SK-N-MC (cell line): ENCODE data around the gene TOM1L2.

ENCODE experiments used
- DNase-seq: peaks from one replicate; pipeline ENCODE4 v3.0.0-alpha.2; 2011; ENCODE audit warnings: low read depth, low spot score
- H3K27ac ChIP-seq: fragments of 200-600 bp; sonication (generic); 2 replicates; pipeline ENCODE4 v1.5.1; 2016; ENCODE audit warnings: mixed run types
- H3K36me3 ChIP-seq: fragments of 200-600 bp; sonication (generic); 2 replicates; pipeline ENCODE4 v1.6.1; 2017; ENCODE audit warnings: antibody characterized with exemption, low read length, mixed read lengths; ENCODE audit not compliant: insufficient read depth
- H3K4me3 ChIP-seq: fragments of 200-600 bp; sonication (generic); 2 replicates; pipeline ENCODE4 v1.5.1; 2016
- H3K9ac ChIP-seq: fragments of 200-600 bp; sonication (generic); 2 replicates; pipeline ENCODE4 v1.8.0; 2017; ENCODE audit warnings: mixed run types, mixed read lengths; ENCODE audit not compliant: insufficient read length
- H3K9me3 ChIP-seq: fragments of 200-600 bp; sonication (generic); 2 replicates; pipeline ENCODE4 v1.6.1; 2017; ENCODE audit warnings: low read depth, mild to moderate bottlenecking, antibody characterized with exemption, low read length, moderate library complexity, mixed read lengths
- EZH2 ChIP-seq: fragments of 200-600 bp; sonication (generic); IDR thresholded peaks from one replicate; pipeline ENCODE4 v1.6.1; 2017; ENCODE audit warnings: antibody characterized with exemption
- FOXP2 ChIP-seq: optimal IDR thresholded peaks from 2 replicates; pipeline ENCODE3; 2011; ENCODE audit warnings: mild to moderate bottlenecking, moderate library complexity; ENCODE audit not compliant: insufficient read depth; ENCODE audit errors: extremely low read length, control extremely low read depth
- POLR2AphosphoS5 ChIP-seq: IDR thresholded peaks from 2 replicates; pipeline ENCODE4 v1.6.1; 2012; ENCODE audit warnings: mild to moderate bottlenecking, low read depth, low read length, borderline replicate concordance

The TOM1L2 gene

DNA sequence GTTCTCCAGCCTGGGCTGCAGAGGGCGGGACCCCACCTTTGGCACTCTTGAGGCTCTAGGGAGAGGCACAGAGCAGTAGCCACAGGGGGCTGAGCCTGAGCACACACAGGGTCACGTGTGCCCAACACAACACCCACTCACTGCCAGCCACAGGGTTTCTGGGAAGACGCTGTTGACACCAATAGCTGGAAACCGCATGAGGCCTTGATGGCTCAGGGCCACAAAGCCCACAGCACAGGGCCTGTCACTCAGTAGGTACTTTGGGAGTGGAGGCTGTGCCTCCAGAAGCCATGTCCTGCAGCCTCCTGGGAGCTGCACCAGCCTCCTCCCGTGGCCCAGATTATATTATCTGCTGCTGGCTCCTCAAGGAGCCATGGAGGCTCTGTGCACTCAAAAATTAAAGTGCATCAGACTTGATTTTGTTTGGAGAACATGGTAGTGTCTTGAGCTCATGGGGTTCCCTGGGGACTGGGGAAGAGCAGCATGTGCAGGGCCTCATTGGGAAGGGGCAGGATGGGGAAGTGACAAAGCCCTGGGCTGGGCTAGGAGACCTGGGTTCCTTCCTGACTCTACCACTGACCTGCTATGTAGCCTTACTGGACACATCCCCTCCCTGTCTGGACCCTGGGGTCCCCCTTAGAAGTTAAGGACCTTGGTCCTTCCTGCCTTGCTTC, 122.9 kb downstream of the TOM1L2 start:
- Histone ChIP-seq H3K9me3 (no peaks in the 10 kb centered on the region), H3K4me3 (no peak overlapping the region), H3K36me3 (no peaks in the 10 kb centered on the region), H3K9ac (peak overlapping the region; percentile 32), H3K27ac (peak overlapping the region; percentile 91)
- TF ChIP-seq FOXP2 (peak; percentile 37), POLR2AphosphoS5 (no peak), EZH2 (no peak)
- no peak for DNase-seq

DNA sequence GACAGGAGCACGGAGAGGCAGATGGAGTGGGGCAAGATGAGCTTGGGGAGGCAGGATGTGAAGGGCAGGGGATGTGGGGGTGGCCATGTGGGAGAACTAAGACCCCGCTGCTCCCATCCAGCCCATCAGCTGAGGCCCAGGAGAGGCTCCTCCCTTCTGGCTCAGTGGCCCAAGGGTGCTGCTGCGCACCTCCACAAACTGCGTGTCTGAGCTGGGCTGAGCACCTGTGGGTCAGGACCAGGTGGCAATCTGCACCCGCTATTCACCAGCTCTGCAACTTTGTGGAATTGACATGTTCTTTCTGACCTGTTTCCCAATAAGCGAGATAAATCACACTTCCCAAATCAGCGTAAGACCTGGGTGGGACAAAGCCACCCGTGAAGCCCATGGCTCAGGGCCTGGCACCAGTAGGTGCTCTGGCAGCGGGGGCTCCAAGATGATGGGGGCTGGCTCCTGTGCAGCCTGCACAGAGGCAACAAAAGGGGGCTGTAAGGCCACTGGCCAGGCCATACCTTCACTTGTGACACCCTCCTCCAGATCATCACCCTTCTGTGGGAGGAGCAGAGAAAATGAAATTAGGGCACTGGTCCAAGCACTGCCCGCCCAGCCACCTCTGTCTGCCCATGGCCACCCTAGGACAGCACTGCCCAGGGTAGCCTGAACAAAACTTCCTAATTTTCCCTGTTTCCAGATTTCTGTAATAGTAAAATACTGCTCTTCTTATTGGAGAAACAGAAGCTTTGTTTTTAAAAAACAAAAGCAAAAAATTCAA, 123.7 kb downstream of the TOM1L2 start:
- H3K36me3 ChIP-seq = no peaks in the 10 kb centered on the region
- H3K9ac ChIP-seq = no peak overlapping the region
- no peak for TF ChIP-seq POLR2AphosphoS5
- TF ChIP-seq FOXP2 = no peak
- no peak for TF ChIP-seq EZH2
- DNase-seq = no peak
- H3K9me3 ChIP-seq = no peaks in the 10 kb centered on the region
- peak overlapping the region; percentile 91 for H3K27ac ChIP-seq
- no peak overlapping the region for H3K4me3 ChIP-seq

DNA sequence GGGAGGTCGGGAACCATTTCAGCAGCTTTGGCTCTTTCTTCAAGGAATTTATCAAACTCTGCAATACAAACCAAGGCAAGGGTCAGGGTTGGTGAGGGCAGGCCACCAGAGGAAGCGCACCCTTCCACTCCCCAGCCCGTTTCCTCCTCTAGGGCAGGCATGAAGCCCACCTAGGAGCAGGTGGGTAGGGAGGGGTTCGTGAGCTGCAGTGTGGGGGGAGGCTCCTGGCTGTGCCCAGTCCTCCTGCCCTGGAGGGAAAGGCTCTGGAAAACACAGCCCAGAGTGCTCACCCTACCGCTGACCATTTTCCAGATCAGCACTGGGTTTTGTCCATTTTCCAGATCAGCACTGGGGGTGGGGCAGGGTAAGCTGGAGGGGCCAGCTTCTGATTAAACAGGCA, 124.5 kb downstream of the TOM1L2 start:
- H3K27ac ChIP-seq = no peak overlapping the region
- no peaks in the 10 kb centered on the region for H3K36me3 ChIP-seq
- no peak for DNase-seq
- no peak overlapping the region for H3K9ac ChIP-seq
- TF ChIP-seq FOXP2 (no peak), EZH2 (no peak), POLR2AphosphoS5 (no peak)
- H3K4me3 ChIP-seq = no peak overlapping the region
- H3K9me3 ChIP-seq = no peaks in the 10 kb centered on the region

GRCh38 chr17:17847118-17847689, 125.0 kb downstream of the TOM1L2 start:
- Histone ChIP-seq H3K4me3 (no peak overlapping the region), H3K9ac (no peak overlapping the region), H3K9me3 (no peaks in the 10 kb centered on the region), H3K36me3 (no peaks in the 10 kb centered on the region), H3K27ac (no peak overlapping the region)
- TF ChIP-seq FOXP2 (no peak), POLR2AphosphoS5 (no peak), EZH2 (no peak)
- DNase-seq = no peak

GRCh38 chr17:17846645-17847044, 125.6 kb downstream of the TOM1L2 start:
- no peak overlapping the region for H3K9ac ChIP-seq
- no peaks in the 10 kb centered on the region for H3K9me3 ChIP-seq
- no peak overlapping the region for H3K4me3 ChIP-seq
- H3K27ac ChIP-seq = no peak overlapping the region
- no peak for DNase-seq
- TF ChIP-seq FOXP2 (no peak), EZH2 (no peak), POLR2AphosphoS5 (no peak)
- H3K36me3 ChIP-seq = no peaks in the 10 kb centered on the region

DNA sequence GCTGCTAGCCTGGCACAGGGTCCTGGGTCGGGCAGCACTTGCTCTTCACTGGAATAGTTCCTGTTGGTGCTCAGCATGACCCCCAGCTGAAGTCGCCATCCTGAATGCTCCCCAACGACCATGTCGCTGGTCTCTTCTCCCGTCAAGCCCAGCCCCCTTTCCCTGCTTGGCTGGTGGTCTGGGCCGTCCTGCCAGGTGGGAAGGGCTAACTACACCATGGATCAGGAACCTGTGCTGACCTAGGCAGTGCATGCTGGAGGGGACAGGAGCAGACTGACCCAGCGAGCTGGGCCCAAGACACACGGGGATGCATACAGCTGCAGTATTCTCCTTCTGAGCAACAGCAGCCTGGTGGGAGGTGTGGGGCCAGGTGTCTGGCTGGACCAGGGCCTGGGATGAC, 126.2 kb downstream of the TOM1L2 start:
- no peak overlapping the region for H3K27ac ChIP-seq
- H3K4me3 ChIP-seq = no peak overlapping the region
- no peak for DNase-seq
- H3K36me3 ChIP-seq = no peaks in the 10 kb centered on the region
- no peak overlapping the region for H3K9ac ChIP-seq
- H3K9me3 ChIP-seq = no peaks in the 10 kb centered on the region
- TF ChIP-seq FOXP2 = no peak

DNA sequence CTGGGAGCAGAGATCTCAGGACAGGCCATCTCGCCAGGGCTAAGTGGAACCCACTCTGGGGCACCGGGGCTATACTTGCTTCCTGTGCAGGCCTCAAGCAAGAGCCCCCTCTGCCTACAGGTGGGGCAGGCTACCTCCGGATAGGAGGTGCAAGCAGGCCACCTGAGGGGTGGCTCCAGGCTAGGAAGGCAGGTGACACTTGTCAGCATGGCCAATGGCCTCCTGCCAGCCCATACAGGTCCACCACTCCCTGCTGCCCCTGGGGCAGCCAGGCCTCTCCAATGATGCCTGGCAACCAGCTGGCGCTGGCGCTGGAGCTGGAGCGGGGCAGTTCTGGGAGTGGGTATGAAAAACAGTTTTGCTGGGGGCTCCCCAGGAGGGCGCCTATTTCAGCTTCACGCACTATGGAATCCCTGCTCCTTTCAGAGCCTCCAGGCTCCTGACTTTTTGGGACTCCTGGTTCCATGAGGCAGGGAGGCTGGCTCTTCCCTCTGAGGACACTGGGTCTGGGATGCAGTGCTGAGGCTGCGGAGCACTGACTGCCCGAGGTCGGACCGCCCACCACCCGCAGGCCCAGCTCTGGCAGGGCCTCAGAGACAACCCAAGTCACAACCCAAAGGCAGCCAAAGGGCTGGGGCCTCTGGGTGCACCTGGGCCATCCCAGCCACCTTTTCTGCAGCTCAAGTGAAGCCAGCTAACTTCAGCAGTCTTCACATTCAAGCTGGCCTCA, 127.0 kb downstream of the TOM1L2 start:
- no peak for DNase-seq
- Histone ChIP-seq H3K9ac (no peak overlapping the region), H3K4me3 (no peak overlapping the region), H3K27ac (no peak overlapping the region), H3K9me3 (no peaks in the 10 kb centered on the region), H3K36me3 (no peaks in the 10 kb centered on the region)
- TF ChIP-seq POLR2AphosphoS5 (no peak), FOXP2 (no peak), EZH2 (no peak)

DNA sequence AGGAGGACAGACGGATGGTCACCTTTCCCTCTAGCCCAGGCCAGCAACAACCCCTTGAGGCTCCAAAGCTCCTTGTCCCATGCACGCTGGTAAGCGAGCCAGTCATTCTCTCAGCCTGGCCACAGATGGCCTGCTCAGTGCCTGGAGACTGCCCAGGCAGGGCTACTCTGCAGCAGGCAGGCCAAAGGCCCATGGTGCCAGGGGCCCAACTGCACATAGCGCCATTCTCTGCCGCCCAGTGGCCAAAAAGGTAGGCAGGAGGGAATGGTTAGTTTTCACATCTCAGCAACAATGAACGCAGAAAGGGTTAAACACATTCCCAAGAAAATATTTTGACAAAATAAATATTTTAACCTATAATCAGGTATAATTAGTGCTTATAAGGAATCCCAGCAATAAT, 127.7 kb downstream of the TOM1L2 start:
- no peak overlapping the region for H3K9ac ChIP-seq
- TF ChIP-seq POLR2AphosphoS5 = no peak
- TF ChIP-seq FOXP2 = no peak
- H3K36me3 ChIP-seq = no peaks in the 10 kb centered on the region
- H3K9me3 ChIP-seq = no peaks in the 10 kb centered on the region
- H3K27ac ChIP-seq = no peak overlapping the region
- DNase-seq = no peak
- H3K4me3 ChIP-seq = no peak overlapping the region

DNA sequence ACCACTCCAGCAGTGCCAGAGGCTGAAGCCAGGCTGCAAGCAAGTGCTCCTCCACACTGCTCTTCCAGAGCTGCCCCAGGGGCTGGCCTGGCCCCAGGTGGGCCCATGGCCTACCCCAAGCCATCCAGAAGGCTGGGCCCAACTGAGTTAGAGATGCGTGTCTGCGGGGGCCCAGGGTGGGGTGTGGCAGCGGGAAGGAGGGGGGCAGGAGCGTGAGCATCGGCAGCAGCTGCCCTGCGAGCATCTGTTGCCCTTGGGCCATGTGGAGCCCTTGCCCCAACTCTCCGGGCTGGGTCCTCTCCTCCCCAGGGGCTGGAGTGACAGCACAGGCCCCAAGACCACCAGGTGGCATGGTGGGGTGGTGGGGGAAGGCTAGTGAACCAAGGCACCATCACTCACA, 128.1 kb downstream of the TOM1L2 start:
- TF ChIP-seq FOXP2 (no peak), POLR2AphosphoS5 (no peak), EZH2 (no peak)
- Histone ChIP-seq H3K36me3 (no peaks in the 10 kb centered on the region), H3K9me3 (no peaks in the 10 kb centered on the region), H3K27ac (no peak overlapping the region), H3K4me3 (no peak overlapping the region), H3K9ac (no peak overlapping the region)
- DNase-seq = no peak
